ENCODE data around the gene TEX9. TPM values are rescaled to one million over a fixed set of nuclear protein-coding genes. Genes with fewer than 3 reads are reported as not detected.

TEX9 gene
- total RNA-seq, 2 donors from 2014 or later = 0.67 to 1.5 TPM

- no peaks in the 10 kb centered on the region for H3K9me3 ChIP-seq
- no peak for DNase-seq (ENCODE audit: low spot score)
- H3K4me1 ChIP-seq = no peaks in the 10 kb centered on the region
- TF ChIP-seq CTCF (IDR thresholded peaks at IDR 0.05) = no peak
- no peak overlapping the region for H3K27ac ChIP-seq
- H3K27me3 ChIP-seq = no peaks in the 10 kb centered on the region
- no peaks in the 10 kb centered on the region for H3K36me3 ChIP-seq
- no peak overlapping the region for H3K4me3 ChIP-seq
These were observed 106.3 kb downstream of the TEX9 start for GRCh38 chr15:56471440-56472069.

GRCh38 chr15:56472278-56472677, 107.1 kb downstream of the TEX9 start:
- Histone ChIP-seq H3K27ac (no peak overlapping the region), H3K9me3 (peaks cover 0 to 1% of the 10 kb centered on the region in 2 donors), H3K4me1 (no peaks in the 10 kb centered on the region), H3K27me3 (no peaks in the 10 kb centered on the region), H3K4me3 (no peak overlapping the region), H3K36me3 (no peaks in the 10 kb centered on the region)
- DNase-seq (ENCODE audit: low spot score) = no peak
- TF ChIP-seq CTCF (IDR thresholded peaks at IDR 0.05) = no peak

- TF ChIP-seq CTCF (IDR thresholded peaks at IDR 0.05) = no peak
- Histone ChIP-seq H3K4me1 (no peaks in the 10 kb centered on the region), H3K9me3 (peaks cover 0 to 8% of the 10 kb centered on the region in 2 donors), H3K27me3 (no peaks in the 10 kb centered on the region), H3K36me3 (no peaks in the 10 kb centered on the region), H3K27ac (no peak overlapping the region), H3K4me3 (no peak overlapping the region)
- DNase-seq (ENCODE audit: low spot score) = no peak
These were observed 107.8 kb downstream of the TEX9 start for GRCh38 chr15:56473017-56473416.

GRCh38 chr15:56475351-56475750, 110.1 kb downstream of the TEX9 start:
- H3K36me3 ChIP-seq = no peaks in the 10 kb centered on the region

More at GRCh38 chr15:56475351-56475750, 110.1 kb downstream of the TEX9 start:
- Histone ChIP-seq H3K27me3 (no peaks in the 10 kb centered on the region), H3K9me3 (peaks cover 0 to 13% of the 10 kb centered on the region in 2 donors), H3K4me1 (no peaks in the 10 kb centered on the region), H3K27ac (no peak overlapping the region), H3K4me3 (no peak overlapping the region)
- TF ChIP-seq CTCF (IDR thresholded peaks at IDR 0.05) = no peak
- DNase-seq (ENCODE audit: low spot score) = no peak

Other genes starting within 250 kb of the TEX9 start
- gene RFX7, start 121.5 kb upstream of the TEX9 start, total RNA-seq = 1 to 10 TPM; 4.4 to 5.9 TPM
- 1 to 10 TPM in 1 of 2 donors, under 1 TPM in 1; 0.51 to 2.0 TPM for gene MNS1, start 99.7 kb downstream of the TEX9 start, total RNA-seq

Data from right atrium auricular region (tissue), 2 donors.